OCI-LY1 (cell line): Measurements from ENCODE around the gene KCNT1.

ENCODE experiments used
- H2AFZ ChIP-seq: fragments of 200-600 bp; sonication (generic), shearing (Covaris generic); 2 replicates; pipeline ENCODE4 v1.6.0; 2014; ENCODE audit warnings: antibody characterized with exemption, mild to moderate bottlenecking, low read length
- H3F3A ChIP-seq: fragments of 200-600 bp; sonication (generic), shearing (Covaris generic); 2 replicates; pipeline ENCODE4 v1.6.0; 2014; ENCODE audit warnings: mild to moderate bottlenecking, antibody characterized with exemption, low read length, moderate library complexity; ENCODE audit not compliant: insufficient read depth
- H3K27ac ChIP-seq: fragments of 200-600 bp; sonication (generic); 2 replicates; pipeline ENCODE4 v1.5.1; 2014; ENCODE audit warnings: low read length, mixed run types, mild to moderate bottlenecking, low read depth; ENCODE audit not compliant: poor library complexity, severe bottlenecking
- H3K27me3 ChIP-seq: fragments of 200-600 bp; sonication (generic); 2 replicates; pipeline ENCODE4 v1.6.0; 2014; ENCODE audit warnings: antibody characterized with exemption, mild to moderate bottlenecking, low read length, moderate library complexity; ENCODE audit not compliant: insufficient read depth
- H3K36me3 ChIP-seq: fragments of 200-600 bp; sonication (generic); 2 replicates; pipeline ENCODE4 v1.6.1; 2014; ENCODE audit warnings: mild to moderate bottlenecking, antibody characterized with exemption, low read length, moderate library complexity, mixed read lengths; ENCODE audit not compliant: insufficient read depth
- H3K4me1 ChIP-seq: fragments of 200-600 bp; sonication (generic); 2 replicates; pipeline ENCODE4 v1.5.1; 2014; ENCODE audit warnings: mild to moderate bottlenecking, low read length, moderate library complexity; ENCODE audit not compliant: insufficient read depth, severe bottlenecking
- H3K4me2 ChIP-seq: fragments of 200-600 bp; sonication (generic), shearing (Covaris generic); 2 replicates; pipeline ENCODE4 v1.6.1; 2014; ENCODE audit warnings: low read length
- H3K4me3 ChIP-seq: fragments of 200-600 bp; sonication (generic); 2 replicates; pipeline ENCODE4 v1.5.1; 2014; ENCODE audit warnings: low read length, low read depth, mild to moderate bottlenecking, mixed read lengths; ENCODE audit not compliant: poor library complexity, severe bottlenecking
- H3K79me2 ChIP-seq: fragments of 200-600 bp; shearing (Covaris generic); 2 replicates; pipeline ENCODE4 v1.6.1; 2016; ENCODE audit warnings: mixed run types, low read length, mixed read lengths; ENCODE audit not compliant: insufficient read depth
- H3K9ac ChIP-seq: fragments of 200-600 bp; sonication (generic), shearing (Covaris generic); 2 replicates; pipeline ENCODE4 v1.6.1; 2014; ENCODE audit warnings: mild to moderate bottlenecking, low read length, mixed read lengths
- H3K9me2 ChIP-seq: fragments of 200-600 bp; sonication (generic), shearing (Covaris generic); 2 replicates; pipeline ENCODE4 v1.6.1; 2014; ENCODE audit warnings: low read depth, mild to moderate bottlenecking, low read length, mixed read lengths
- H3K9me3 ChIP-seq: fragments of 200-600 bp; shearing (Covaris generic); 2 replicates; pipeline ENCODE4 v1.6.1; 2014; ENCODE audit warnings: low read length, mixed read lengths
- H4K20me1 ChIP-seq: fragments of 200-600 bp; sonication (generic), shearing (Covaris generic); 2 replicates; pipeline ENCODE4 v1.6.0; 2016; ENCODE audit warnings: mild to moderate bottlenecking, low read length; ENCODE audit not compliant: insufficient read depth
- EZH2 ChIP-seq: fragments of 200-600 bp; sonication (generic), shearing (Covaris generic); IDR thresholded peaks from 2 replicates; pipeline ENCODE4 v1.8.0; 2017; ENCODE audit warnings: borderline replicate concordance, mixed run types, mild to moderate bottlenecking, antibody characterized with exemption, low read length, moderate library complexity, mixed read lengths
- TF ChIP-seq, protein P1 (sequence below): fragments of 200-600 bp; sonication (generic), shearing (Covaris generic); IDR thresholded peaks from 2 replicates; pipeline ENCODE4 v1.5.1; 2017; ENCODE audit warnings: mild to moderate bottlenecking, antibody characterized with exemption, low read length, moderate library complexity, mixed read lengths

Gene KCNT1

DNA sequence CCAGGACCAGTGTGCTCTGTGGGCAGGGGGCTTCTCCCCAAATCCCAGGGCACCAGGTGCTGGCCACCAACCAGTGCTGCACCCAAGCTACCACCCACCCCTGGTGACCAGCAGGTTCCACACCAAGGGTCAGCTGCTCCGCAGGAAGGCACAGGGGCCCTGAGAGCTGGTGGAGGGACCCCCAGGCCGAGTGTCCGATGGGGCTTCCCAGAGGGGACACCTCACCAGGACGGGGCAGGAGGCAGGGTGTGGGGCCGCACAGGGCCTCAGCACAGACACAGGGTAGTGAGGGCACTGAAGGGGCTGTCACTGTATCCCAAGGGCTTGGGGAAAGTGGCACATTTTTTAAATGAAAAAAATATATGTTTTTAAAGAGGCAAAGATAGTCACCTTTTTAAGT lies 20.8 kb upstream of the KCNT1 start:
- Histone ChIP-seq H3K4me1 (no peaks in the 10 kb centered on the region), H3K4me2 (no peak overlapping the region), H3K79me2 (no peaks in the 10 kb centered on the region), H4K20me1 (no peaks in the 10 kb centered on the region), H3K9me2 (no peaks in the 10 kb centered on the region), H3K9me3 (no peaks in the 10 kb centered on the region), H3K36me3 (no peaks in the 10 kb centered on the region), H2AFZ (no peak overlapping the region), H3K9ac (no peak overlapping the region), H3K27me3 (no peaks in the 10 kb centered on the region), H3K27ac (no peak overlapping the region), H3K4me3 (no peak overlapping the region), H3F3A (no peaks in the 10 kb centered on the region)
- TF ChIP-seq EZH2: no peak
- TF ChIP-seq, protein P1, sequence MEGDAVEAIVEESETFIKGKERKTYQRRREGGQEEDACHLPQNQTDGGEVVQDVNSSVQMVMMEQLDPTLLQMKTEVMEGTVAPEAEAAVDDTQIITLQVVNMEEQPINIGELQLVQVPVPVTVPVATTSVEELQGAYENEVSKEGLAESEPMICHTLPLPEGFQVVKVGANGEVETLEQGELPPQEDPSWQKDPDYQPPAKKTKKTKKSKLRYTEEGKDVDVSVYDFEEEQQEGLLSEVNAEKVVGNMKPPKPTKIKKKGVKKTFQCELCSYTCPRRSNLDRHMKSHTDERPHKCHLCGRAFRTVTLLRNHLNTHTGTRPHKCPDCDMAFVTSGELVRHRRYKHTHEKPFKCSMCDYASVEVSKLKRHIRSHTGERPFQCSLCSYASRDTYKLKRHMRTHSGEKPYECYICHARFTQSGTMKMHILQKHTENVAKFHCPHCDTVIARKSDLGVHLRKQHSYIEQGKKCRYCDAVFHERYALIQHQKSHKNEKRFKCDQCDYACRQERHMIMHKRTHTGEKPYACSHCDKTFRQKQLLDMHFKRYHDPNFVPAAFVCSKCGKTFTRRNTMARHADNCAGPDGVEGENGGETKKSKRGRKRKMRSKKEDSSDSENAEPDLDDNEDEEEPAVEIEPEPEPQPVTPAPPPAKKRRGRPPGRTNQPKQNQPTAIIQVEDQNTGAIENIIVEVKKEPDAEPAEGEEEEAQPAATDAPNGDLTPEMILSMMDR: no peak

DNA sequence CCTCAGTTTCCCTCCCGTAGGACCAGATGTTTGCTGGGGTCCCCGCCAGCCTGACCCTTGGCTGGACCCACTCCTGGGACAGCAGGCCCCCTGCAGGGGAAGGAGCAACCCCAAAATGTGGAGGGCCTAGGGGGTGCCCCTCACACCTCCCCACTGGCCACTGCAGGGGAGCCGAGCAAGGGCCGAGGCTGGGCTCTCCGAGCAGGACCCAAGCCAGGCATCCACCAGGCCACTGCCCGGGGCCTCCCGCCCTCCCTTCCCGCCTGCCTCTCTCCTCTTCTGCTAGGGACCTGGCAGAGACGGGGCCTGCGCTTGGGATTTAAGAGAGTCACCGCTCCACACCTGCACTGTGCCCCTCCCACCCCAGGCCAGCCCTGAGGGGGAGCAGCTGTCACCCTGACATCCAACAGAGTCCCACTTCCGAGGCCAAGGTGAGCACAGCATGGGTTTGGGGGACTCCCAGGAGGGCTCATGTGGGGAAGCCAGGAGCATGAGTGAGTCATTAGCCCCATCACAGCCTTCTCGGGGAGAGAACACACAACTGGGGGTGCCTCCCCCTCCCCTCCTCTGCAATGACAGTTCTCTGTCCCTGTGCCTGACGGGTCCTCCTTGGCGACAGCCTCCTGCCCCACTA lies 18.5 kb upstream of the KCNT1 start:
- Histone ChIP-seq H3K9me2 (no peaks in the 10 kb centered on the region), H3K79me2 (no peaks in the 10 kb centered on the region), H2AFZ (no peak overlapping the region), H3K4me2 (no peak overlapping the region), H3K36me3 (no peaks in the 10 kb centered on the region), H3K4me1 (no peaks in the 10 kb centered on the region), H3K9ac (no peak overlapping the region), H3K9me3 (no peaks in the 10 kb centered on the region), H3F3A (no peaks in the 10 kb centered on the region), H3K27ac (no peak overlapping the region), H3K4me3 (no peak overlapping the region), H3K27me3 (0 out of 2 replicates have a peak, but pooled peaks cover 4% of the 10 kb centered on the region), H4K20me1 (no peaks in the 10 kb centered on the region)
- TF ChIP-seq, protein P1: no peak
- TF ChIP-seq EZH2: no peak

GRCh38 chr9:135684691-135685090 lies 17.3 kb upstream of the KCNT1 start:
- 0 out of 2 replicates have a peak, but pooled peaks cover 4% of the 10 kb centered on the region for H3K27me3 ChIP-seq
- H2AFZ ChIP-seq: no peak overlapping the region
- no peaks in the 10 kb centered on the region for H4K20me1 ChIP-seq
- no peaks in the 10 kb centered on the region for H3K4me1 ChIP-seq
- H3K4me2 ChIP-seq: no peak overlapping the region
- H3F3A ChIP-seq: no peaks in the 10 kb centered on the region
- no peak for TF ChIP-seq EZH2
- TF ChIP-seq, protein P1: no peak
- H3K9ac ChIP-seq: no peak overlapping the region
- H3K9me2 ChIP-seq: no peaks in the 10 kb centered on the region
- no peak overlapping the region for H3K4me3 ChIP-seq
- H3K9me3 ChIP-seq: no peaks in the 10 kb centered on the region
- no peaks in the 10 kb centered on the region for H3K79me2 ChIP-seq
- no peak overlapping the region for H3K27ac ChIP-seq
- no peaks in the 10 kb centered on the region for H3K36me3 ChIP-seq
